ACC112 (cell line): ENCODE results near the gene EML3.
A peak's percentile ranks its signal among the peaks of the same experiment; 100 is the strongest.

Experiments used
- H2AFZ ChIP-seq: fragments of 200-600 bp; sonication (generic); one replicate; pipeline ENCODE4 v1.6.0; 2017; ENCODE audit warnings: antibody characterized with exemption, low read length; ENCODE audit not compliant: unreplicated experiment
- H3K27ac ChIP-seq: fragments of 200-600 bp; sonication (generic); 2 replicates; pipeline ENCODE4 v1.5.1; 2014; ENCODE audit warnings: low read depth, mild to moderate bottlenecking, antibody characterized with exemption, low read length, moderate library complexity
- H3K27me3 ChIP-seq: fragments of 200-600 bp; sonication (generic); 2 replicates; pipeline ENCODE4 v1.6.1; 2014; ENCODE audit warnings: mild to moderate bottlenecking, antibody characterized with exemption, low read length, moderate library complexity, mixed read lengths; ENCODE audit not compliant: insufficient read depth
- H3K36me3 ChIP-seq: fragments of 200-600 bp; sonication (generic); 2 replicates; pipeline ENCODE4 v1.6.1; 2016; ENCODE audit warnings: mild to moderate bottlenecking, antibody characterized with exemption, low read length, moderate library complexity, mixed read lengths; ENCODE audit not compliant: insufficient read depth
- H3K4me1 ChIP-seq: fragments of 200-600 bp; sonication (generic); one replicate; pipeline ENCODE4 v1.6.1; 2016; ENCODE audit warnings: low read length, mixed read lengths; ENCODE audit not compliant: insufficient read depth, unreplicated experiment, control insufficient read depth
- H3K4me3 ChIP-seq: fragments of 200-600 bp; sonication (generic); 2 replicates; pipeline ENCODE4 v1.5.1; 2014; ENCODE audit warnings: mild to moderate bottlenecking, low read depth, low read length
- H3K79me2 ChIP-seq: fragments of 200-600 bp; sonication (generic); one replicate; pipeline ENCODE4 v1.6.0; 2016; ENCODE audit warnings: low read length; ENCODE audit not compliant: control insufficient read depth, unreplicated experiment, insufficient read depth

The EML3 gene

DNA sequence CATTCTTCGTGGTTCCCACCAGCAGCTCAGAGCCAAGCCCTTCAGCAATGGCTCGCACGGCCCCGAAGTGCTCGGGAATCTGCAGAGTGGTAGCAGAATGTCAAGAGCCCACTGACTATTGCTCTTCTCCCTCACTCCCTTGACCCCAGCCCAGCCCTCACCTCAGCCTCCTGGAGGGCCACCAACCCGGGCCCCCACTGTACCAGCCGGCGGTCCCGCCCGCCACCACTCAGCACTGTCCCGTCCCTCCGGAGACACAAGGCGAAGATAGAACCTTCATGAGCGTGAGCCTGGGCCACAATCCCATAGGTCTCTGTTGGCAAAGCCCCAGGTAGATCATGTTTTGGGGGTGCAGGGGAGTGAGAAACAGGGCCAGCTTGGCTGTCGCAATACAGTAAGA, 6.7 kb downstream of the EML3 start:
- peaks cover 11% of the 10 kb centered on the region for H3K79me2 ChIP-seq
- H2AFZ ChIP-seq = no peak overlapping the region
- H3K27ac ChIP-seq = no peak overlapping the region
- H3K4me1 ChIP-seq = peaks cover 12% of the 10 kb centered on the region
- no peaks in the 10 kb centered on the region for H3K27me3 ChIP-seq
- no peak overlapping the region for H3K4me3 ChIP-seq
- peaks cover 7% of the 10 kb centered on the region; the same call in 1 of the 2 replicates for H3K36me3 ChIP-seq

DNA sequence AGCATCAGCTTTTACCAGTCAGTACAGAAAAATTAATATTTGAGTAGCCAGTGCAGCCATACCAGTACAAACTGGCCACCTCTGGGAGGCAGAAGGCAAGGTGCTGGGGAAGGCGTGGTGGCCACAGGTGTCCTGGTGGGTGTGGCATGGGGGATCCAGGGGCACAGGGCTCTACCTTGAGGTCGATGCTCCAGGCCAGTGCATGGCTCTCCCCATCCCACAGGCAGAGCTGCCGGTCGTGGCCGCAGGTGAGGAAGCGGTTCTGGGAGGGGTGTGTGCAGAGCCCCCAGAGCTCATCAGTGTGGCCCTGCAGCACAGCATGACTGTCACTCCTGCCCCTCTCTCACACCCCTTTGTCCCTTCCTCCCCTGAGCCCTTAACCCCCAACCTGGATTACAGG, 7.1 kb downstream of the EML3 start:
- Histone ChIP-seq H3K27ac (no peak overlapping the region), H3K27me3 (no peaks in the 10 kb centered on the region), H3K79me2 (peaks cover 13% of the 10 kb centered on the region), H2AFZ (no peak overlapping the region), H3K4me1 (peaks cover 7% of the 10 kb centered on the region), H3K36me3 (peaks cover 7% of the 10 kb centered on the region; the same call in 1 of the 2 replicates), H3K4me3 (no peak overlapping the region)

DNA sequence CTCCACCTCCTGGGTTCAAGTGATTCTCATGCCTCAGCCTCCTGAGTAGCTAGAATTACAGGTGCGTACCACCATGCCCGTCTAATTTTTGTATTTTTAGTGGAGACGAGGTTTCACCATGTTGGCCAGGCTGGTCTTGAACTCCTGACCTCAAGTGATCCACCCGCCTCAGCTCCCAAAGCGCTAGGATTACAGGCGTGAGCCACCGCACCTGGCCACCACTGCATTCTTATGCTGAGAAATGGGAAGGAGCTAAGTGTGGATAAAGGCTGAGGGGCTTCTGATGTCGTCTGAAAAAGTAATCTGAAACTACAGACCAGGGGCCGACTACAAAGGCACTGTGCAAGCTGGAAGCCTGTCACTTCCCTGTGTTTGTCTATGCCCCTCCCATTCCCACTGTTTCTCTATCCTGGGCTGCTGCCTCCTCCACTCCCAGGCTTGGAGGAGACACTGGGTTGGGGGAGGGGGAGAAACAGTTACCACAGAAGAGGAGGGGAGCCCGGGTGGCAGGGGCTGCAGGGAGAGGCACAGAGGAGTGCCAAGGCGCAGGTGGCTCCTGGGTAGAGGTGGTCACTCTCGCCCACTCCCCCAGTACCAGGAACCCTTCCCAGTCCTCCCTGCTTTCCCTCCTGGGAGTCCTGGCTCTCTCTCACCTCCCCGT, 8.0 kb downstream of the EML3 start:
- Histone ChIP-seq H3K27me3 (no peaks in the 10 kb centered on the region), H2AFZ (no peak overlapping the region), H3K79me2 (peaks cover 22% of the 10 kb centered on the region), H3K36me3 (peaks cover 13% of the 10 kb centered on the region; the same call in 1 of the 2 replicates), H3K27ac (no peak overlapping the region), H3K4me1 (peaks cover 13% of the 10 kb centered on the region), H3K4me3 (no peak overlapping the region)

DNA sequence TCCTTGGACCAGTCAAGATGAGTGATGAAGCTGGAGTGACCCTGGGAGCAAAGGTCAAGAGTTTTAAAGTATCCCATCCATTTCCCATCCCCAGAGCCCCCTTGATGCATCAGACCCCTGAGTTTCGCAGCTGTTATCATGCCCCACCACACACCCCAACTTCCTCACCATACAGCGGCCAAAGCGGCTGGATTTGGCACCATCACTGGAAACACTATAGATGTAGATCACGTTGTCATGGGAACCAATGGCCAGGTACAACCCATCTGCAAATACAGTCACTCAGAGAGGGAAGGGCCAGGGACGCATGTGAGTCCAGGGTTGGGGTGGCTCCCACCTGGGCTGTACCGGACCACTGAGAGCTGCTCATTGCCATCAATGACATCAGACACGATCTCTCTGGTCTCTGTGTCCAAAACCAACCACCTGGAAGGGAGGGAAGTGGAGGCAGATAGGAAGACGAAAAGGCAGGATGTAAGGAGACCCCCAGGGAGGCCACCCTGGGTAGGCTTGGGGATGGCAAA, 8.7 kb downstream of the EML3 start:
- H2AFZ ChIP-seq = no peak overlapping the region
- no peak overlapping the region for H3K4me3 ChIP-seq
- H3K4me1 ChIP-seq = peaks cover 16% of the 10 kb centered on the region
- H3K36me3 ChIP-seq = peaks cover 14% of the 10 kb centered on the region; the same call in 1 of the 2 replicates
- H3K79me2 ChIP-seq = peaks cover 25% of the 10 kb centered on the region
- no peak overlapping the region for H3K27ac ChIP-seq
- no peaks in the 10 kb centered on the region for H3K27me3 ChIP-seq

DNA sequence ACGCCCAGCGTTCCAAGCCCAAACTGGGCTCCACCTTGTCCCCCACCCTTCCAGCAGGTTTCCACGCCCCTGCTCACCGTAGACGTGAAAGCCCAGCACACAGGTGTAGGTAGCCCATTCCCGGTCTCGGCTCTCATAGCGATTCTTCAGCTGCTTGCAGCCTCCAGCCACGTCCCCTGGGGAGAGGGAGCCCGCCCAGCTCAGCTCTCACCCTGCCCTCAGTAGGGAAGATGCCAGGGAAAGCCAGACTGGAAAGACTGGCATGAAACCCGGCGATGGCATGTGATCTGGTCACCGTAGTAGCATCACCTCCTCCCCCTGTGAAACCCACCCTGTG, 9.5 kb downstream of the EML3 start:
- Histone ChIP-seq H3K79me2 (peaks cover 33% of the 10 kb centered on the region), H2AFZ (no peak overlapping the region), H3K27me3 (no peaks in the 10 kb centered on the region), H3K4me3 (peak overlapping the region; percentile 92), H3K4me1 (peaks cover 21% of the 10 kb centered on the region), H3K36me3 (peaks cover 19% of the 10 kb centered on the region; the same call in 1 of the 2 replicates), H3K27ac (no peak overlapping the region)

DNA sequence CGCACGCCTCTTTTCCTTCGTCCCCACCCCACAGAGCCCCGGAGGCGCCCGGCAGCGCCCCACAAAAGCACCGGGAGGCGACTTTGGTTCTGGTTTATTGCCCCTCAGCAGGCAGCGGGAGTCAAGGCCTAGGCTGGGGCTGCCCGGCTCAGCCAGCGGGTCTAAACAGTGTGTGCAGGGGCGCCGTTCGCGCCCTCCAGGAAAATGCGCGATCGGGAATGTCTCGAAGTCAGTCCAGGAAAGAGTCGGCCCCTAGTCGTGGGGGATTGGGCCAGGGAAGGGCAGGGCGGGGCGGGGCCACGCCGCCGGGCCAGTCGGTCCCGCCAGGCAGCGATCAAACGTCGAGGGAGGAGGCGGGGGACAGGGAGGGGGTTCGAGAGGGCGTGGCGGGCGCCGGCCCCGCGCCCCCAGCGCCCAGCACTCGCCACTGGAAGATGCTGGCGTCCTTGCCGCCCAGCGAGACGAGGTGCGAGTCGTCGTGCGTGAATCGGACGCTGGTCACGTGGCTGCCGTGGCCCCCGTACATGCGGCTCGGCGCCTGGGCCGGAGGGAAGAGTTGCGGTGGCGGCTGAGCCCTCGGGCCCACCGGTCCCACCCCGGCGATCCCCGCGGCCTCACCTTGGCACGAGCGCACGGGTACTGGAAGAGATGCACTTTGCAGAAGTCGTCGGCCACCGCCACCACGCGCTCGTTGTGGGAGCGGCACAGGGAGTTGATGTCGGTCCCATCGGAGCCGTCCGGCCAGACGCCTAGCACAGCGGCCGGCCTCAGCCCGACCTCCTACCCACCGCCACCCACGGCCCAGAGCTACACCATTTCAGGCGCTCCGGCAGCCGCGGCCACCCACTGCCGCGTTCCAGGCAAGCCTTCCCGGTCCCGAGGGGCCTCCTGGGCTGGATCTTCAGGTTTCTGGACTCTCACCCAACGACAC, 10.2 kb downstream of the EML3 start:
- Histone ChIP-seq H3K36me3 (peaks cover 25% of the 10 kb centered on the region; the same call in 1 of the 2 replicates), H3K4me1 (peaks cover 21% of the 10 kb centered on the region), H3K27ac (peak overlapping the region; percentile 52), H3K4me3 (peak overlapping the region; percentile 92), H3K27me3 (no peaks in the 10 kb centered on the region), H2AFZ (peak overlapping the region; percentile 76), H3K79me2 (peaks cover 38% of the 10 kb centered on the region)

DNA sequence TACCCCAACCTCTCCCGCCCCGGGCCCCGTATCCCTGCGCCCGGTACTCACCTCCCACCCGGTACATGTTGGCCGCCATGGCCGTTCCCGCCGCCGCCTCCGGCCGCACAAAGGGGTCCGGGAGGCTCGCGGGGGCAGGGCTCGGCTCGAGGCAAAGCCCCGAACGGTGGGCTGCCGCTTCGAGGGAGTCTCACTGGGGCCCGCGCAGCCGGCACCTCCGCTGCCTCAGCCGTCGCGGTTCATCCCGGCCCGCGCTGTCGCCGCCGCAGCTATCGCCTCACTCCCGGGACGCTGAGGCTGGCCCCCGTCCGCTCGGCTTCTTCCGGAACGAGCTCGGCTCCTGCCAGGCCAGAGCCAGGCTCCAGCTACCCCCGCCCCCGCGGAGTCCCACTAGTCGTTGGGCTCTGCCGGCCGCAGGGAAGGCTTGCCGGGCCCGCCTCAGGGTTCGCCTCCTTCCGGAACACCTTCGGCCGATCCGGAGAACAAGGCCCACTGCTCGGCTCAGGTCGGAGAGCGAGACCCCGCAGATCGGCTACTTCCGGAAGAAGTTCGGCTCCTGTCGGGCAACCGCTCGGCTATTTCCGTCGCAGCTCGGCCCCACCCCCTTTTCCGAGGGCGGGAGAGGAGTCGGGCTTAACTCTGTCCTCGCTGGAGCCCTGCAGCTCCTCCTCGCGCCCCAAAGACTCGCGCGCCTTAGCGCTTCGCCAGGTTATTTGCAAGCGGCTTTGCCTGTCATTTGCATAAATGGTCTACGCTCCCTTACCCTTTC, 11.0 kb downstream of the EML3 start, which contains the start of gene MTA2:
Gene MTA2 (minus strand): TSS at position 494 of the 769 bp plus-strand sequence. CDS start 415 bp downstream, at position 79.
- H3K36me3 ChIP-seq = peaks cover 28% of the 10 kb centered on the region; the same call in 1 of the 2 replicates
- peak within 1 kb of the TSS; percentile 83 for H3K27ac ChIP-seq
- H3K4me1 ChIP-seq = peaks cover 21% of the 10 kb centered on the region

DNA sequence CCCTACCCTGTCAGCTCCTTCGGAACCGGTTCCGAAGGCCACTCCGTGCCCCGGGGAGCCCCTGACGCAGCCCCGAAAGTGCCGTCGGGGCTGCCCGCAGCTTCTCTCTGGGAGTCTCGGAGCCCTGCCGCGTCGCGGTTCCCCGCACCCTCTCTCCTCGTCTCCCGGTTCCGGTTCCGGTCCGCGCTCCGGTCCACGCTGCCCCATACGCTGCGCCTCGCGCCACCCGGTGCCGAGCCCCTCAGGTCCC, 11.5 kb downstream of the EML3 start:
- Histone ChIP-seq H3K79me2 (peaks cover 40% of the 10 kb centered on the region), H3K27ac (peak overlapping the region; percentile 83), H3K4me1 (peaks cover 21% of the 10 kb centered on the region), H3K4me3 (peak overlapping the region; percentile 92), H3K36me3 (peaks cover 25% of the 10 kb centered on the region; the same call in 1 of the 2 replicates), H2AFZ (peak overlapping the region; percentile 78), H3K27me3 (no peaks in the 10 kb centered on the region)

More for the DNA sequence above, 11.0 kb downstream of the EML3 start, which contains the start of gene MTA2:
- peak within 1 kb of the TSS; percentile 78 for H2AFZ ChIP-seq
- peaks cover 39% of the 10 kb centered on the region for H3K79me2 ChIP-seq
- H3K4me3 ChIP-seq = peak within 1 kb of the TSS; percentile 92
- H3K27me3 ChIP-seq = no peaks in the 10 kb centered on the region

DNA sequence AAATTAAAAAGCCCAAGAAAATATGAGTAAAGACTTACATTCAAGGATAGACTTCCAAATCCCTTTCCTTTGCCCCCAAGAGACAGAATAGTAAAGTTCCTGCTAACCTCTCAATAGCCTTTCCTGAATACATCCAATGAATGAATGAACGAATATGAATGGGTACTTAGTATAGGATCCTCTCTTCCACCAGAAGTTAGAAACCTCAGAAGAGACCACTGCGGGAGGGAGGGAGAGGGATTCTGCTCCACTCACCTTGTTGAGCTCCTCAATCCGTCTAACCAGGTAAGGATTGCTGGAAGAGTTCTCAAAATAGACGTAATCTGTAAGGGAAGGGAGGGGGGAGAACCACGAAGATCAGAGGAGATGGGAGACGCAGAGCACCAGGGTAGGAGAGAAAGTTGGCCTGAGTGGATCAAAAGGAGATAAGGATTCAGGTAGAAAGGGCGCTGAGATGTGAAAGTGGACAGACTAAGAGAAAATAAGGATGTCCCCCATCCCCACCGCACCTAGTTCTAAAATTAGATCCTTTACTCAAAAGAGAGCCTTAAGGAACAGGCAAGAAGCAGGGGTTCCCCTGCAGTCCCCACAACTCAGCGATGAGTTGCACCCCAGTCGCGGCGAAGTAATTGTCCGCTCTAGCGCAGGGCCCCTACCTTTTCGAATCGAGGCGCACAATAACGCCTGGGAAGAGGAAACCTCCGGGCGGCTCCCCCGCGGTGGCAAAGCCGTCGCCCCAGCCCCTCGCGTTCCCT, 12.0 kb downstream of the EML3 start:
- peaks cover 21% of the 10 kb centered on the region for H3K4me1 ChIP-seq
- H3K27ac ChIP-seq = peak overlapping the region; percentile 83
- no peaks in the 10 kb centered on the region for H3K27me3 ChIP-seq
- no peak overlapping the region for H2AFZ ChIP-seq
- peak overlapping the region; percentile 92 for H3K4me3 ChIP-seq
- H3K36me3 ChIP-seq = peaks cover 22% of the 10 kb centered on the region; the same call in 1 of the 2 replicates
- peaks cover 40% of the 10 kb centered on the region for H3K79me2 ChIP-seq
